Measurements from ENCODE around the gene NIPAL3.
"Not testable (repeated sequence)": the region's sequence is repeated elsewhere in the genome, so short reads cannot be mapped to it uniquely, and the experiment has no call there.

GRCh38 chr1:24462128-24462527 lies 46.5 kb downstream of the NIPAL3 start:
- TF ChIP-seq, protein P1, sequence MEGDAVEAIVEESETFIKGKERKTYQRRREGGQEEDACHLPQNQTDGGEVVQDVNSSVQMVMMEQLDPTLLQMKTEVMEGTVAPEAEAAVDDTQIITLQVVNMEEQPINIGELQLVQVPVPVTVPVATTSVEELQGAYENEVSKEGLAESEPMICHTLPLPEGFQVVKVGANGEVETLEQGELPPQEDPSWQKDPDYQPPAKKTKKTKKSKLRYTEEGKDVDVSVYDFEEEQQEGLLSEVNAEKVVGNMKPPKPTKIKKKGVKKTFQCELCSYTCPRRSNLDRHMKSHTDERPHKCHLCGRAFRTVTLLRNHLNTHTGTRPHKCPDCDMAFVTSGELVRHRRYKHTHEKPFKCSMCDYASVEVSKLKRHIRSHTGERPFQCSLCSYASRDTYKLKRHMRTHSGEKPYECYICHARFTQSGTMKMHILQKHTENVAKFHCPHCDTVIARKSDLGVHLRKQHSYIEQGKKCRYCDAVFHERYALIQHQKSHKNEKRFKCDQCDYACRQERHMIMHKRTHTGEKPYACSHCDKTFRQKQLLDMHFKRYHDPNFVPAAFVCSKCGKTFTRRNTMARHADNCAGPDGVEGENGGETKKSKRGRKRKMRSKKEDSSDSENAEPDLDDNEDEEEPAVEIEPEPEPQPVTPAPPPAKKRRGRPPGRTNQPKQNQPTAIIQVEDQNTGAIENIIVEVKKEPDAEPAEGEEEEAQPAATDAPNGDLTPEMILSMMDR (IDR thresholded peaks at IDR 0.05) = not testable (repeated sequence)
- TF ChIP-seq POLR2A (IDR thresholded peaks at IDR 0.05) = not testable (repeated sequence)
